ENCODE data around the gene YTHDF1.

- TF ChIP-seq CTCF (IDR thresholded peaks at IDR 0.05; ENCODE audit: low read depth, low read length) (no peak), EZH2phosphoT487 (IDR thresholded peaks at IDR 0.05; ENCODE audit: low read depth) (no peak)
These were observed 40.2 kb upstream of the YTHDF1 start for GRCh38 chr20:63255931-63256704.

Measured in OCI-LY3 (cell line).